GM18498 (cell line): ENCODE results near the gene SIX5.
A peak's percentile ranks its signal among the peaks of the same experiment; 100 is the strongest.
"Not testable (repeated sequence)": the region's sequence is repeated elsewhere in the genome, so short reads cannot be mapped to it uniquely, and the experiment has no call there.

Experiments used
- ATAC-seq: cut with Tn5 transposase; IDR thresholded peaks from one replicate; pipeline ENCODE4 v1.9.1; 2021; ENCODE audit warnings: mild to moderate bottlenecking, moderate library complexity; ENCODE audit not compliant: unreplicated experiment

Gene SIX5

DNA sequence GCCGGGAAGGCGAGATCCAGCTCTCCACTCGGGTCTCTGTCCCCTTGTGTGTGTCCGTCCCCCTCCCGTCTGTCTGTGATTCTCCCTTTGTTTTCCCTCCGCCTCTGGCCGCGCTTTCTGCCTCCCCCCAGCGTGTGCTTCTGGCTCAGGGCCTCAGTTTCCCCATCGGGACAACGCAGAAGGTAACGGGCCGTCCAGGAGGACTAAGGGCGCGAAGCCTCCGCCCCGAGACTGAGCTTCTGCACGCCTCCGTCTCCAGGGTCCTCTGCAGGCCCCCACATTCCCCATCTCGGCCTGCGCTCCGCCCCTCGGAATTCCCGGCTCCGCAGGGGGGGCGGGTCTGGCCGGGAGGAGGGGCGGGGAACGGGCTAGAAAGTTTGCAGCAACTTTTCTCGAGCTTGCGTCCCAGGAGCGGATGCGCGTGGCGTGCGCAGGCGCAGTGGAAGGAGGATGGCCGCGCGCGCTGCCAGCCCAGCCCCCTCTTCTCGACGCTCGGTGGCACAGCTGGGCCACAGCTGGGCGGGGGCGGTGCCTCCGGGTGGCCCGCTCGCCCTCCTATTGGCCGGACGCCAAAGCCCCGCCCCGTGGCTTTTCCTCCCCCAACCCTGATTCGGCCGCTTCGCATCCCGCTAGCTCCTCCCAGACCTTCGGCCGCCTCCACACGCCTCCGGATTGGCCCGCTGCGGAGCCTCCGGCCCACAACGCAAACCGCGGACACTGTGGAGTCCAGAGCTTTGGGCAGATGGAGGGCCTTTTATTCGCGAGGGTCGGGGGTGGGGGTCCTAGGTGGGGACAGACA, at the start of gene SIX5:
Gene SIX5, minus strand, starts transcription at position 269 of the 799 bp plus-strand sequence. CDS start 408 bp downstream, outside the sequence.
- peak; percentile 66 for ATAC-seq

DNA sequence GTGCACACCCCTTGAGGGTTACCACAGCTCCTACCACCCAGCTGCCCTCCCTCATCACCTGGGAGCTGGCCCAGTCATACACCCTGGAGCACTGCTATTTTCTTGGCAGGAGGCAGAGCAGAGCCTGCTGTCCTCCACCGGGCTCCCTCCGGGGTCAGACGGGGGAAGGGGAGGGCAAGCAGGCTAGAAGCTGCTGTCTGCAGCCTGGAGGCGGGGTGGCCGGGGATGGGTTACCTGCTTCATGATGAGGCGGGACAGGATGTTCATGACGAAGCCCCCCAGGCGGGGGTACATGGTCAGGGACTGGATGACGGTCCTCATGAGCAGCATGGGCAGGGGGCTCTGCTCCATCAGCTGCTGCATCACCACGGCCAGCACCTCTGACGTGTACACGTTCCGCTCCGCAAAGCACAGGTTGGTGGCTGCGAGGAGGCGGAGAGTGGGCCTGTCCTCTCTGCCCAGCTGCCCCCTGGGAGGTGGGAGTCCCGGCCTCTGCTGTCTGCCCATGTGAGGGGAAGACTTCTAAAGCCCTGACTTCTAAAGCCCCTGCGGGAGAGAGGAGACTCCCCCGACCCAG, 48.8 kb upstream of the SIX5 start:
- no peak for ATAC-seq

DNA sequence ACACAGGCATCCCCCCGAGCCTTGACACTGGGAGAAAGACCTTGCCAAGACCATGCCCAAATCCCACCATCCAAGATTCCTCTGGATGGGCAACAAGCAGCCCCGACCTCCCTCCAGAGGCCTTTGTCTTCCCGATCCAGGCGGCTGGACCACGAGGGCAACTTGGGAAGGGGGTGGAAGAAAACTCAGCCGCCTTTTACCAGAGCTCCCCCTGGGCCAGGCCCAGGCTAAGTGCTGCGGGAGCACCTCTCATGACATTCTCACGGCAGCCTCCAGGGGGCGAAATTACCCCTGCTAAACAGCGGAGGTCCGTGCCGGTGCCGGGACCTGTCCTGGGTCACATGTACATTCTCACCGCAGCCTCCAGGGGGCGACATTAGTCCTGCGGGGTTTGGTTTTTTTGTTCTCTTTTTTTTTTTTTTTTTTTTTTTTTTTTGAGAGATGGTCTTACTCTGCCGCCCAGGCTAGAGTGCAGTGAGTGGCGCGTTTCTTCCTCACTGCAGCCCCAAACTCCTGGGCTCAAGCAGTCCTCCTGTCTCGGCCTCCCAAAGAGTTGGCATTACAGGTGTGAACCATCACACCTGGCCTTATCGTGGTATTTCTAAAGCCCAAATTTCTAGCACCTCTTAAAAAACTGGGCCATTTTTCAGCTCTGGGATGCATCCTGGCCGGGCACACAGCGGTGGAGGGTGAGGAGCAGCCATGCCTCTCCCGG, 48.1 kb upstream of the SIX5 start:
- ATAC-seq = peak; percentile 82

DNA sequence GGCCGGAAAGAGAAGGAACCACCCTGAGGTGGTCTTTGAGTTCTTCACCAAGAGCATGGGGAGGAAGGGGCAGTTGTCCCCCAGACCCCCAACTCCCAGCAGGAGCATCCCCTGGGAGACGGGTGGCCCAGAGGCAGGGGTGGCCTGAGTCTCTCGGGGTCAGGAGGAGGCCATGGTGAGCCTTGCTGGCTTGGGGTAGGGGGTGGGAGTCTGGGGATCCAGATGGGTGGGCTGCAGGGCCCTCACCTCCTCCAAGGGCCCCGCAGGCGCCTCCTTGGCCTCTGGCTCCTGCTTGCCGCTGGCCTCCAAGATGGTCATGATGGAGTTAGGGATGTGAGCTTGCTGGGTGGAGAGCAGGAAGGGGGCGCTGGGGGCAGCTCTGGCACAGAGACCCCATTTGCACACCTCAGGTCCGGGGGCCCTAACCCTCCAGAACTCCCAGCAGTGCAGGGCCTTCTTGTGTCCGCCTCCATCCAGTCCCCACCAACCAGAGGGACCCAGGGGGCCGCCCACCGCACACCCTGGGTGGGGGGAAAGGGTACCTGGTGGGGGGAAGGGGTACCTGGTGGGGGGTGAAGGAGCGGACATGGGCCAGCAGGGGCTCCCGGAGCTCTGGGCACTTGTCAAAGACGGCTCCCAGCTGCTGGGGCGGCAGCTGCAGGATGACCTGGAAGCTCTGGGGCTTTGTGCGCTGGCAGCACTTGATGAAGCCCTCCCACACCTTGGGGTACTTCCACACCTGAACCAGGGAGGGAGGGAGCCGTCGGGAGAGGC, 47.4 kb upstream of the SIX5 start:
- no peak for ATAC-seq

DNA sequence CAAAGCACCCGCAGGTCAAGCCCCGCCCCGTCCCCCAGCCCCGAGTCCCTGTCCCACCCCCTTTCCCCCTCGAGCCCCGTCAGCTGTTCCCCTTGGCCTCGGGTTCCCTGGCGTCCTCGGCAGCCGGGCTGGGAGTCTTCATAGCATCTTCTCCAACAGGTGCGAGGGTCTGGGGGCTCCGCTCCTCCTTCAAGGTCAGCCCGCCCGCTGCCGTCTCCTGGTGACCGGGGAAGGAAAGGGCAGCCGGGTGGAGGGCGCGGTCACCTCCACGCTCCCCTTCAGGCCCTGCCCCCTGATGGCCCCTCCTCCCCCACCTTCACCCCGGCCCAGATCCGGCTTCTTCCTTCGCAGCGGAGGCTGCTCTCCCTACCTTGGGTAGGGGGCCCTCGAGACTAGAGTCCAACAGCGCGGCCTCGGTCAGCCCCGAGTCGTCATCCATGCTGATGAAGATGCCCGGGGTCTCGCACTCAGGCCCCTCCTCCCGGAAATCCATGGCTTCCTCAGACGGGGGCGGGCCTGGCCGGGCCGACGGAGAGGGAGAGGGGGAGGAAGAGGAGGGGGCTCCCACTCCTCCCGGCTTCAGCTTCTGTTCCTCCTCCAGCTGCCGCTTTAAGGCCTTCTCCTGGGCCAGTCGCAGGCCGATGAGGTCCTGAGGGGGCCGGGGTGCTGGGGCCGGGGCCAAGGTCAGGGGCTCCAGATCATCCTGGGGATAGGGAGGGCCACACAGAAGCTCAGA, 46.6 kb upstream of the SIX5 start:
- ATAC-seq = no peak

DNA sequence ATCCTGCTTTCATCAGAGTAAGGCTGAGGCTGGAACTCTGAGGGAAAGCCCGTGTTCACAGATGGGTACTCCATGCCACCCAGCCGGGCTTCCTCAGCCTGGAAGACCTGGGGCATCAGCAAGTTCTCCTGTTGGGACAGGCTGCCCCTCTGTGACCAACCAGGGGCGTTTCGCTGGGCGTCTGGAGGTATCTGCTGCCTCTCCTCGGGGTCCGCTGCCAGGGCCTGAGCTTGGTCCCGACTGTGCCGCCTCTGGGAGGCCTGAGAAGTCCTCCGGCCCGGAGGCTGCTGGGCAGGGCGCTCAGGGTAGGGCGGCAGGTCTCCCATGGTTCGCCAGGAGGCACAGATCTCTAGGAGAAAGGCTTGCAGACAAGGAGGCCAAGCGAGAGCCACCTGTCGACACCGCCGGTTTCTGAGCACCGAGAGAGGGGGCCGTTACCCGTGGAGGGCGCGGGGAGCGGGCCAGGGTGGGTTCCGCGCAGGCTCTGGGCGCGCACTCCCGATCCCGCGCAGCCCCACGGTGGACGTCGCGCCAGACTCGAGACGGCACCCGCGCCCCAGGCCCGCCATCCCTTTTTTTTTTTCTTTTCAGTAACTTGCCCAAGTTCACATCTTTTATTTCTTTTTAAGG, 45.9 kb upstream of the SIX5 start, which contains the start of gene RSPH6A:
Gene RSPH6A, minus strand, starts transcription at position 458 of the 630 bp plus-strand sequence. Its CDS starts 132 bp downstream, at position 326.
- no peak for ATAC-seq

DNA sequence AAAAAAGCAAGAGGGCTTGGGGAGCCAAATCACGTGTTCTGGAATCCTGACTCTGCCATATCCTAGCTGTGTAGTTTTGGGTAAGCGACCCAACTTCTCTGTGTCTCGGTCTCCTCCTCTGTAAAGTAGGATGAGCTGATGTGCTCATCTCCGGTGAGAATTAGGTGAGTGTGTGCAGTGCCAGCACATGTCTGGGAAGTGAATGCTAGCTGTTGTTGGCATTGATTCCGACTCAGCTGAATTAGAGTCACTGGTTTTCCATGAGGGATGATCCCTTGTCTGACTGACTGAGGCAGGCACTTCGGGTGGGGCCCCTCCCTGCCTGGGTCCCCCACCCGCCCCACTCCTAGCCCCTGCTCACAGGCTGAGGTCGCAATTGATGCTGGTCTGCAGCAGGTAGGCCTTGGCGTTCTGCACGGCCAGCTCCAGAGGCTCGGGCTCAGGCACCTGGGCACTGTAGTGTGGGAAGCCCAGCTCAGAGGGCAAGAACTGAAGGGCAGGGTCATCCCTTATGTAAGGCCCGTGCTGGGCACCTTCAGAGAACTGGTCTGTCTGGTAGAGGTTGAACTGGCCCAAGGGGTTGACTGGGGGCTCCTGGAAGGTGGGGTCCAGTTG, 45.2 kb upstream of the SIX5 start:
- no peak for ATAC-seq

DNA sequence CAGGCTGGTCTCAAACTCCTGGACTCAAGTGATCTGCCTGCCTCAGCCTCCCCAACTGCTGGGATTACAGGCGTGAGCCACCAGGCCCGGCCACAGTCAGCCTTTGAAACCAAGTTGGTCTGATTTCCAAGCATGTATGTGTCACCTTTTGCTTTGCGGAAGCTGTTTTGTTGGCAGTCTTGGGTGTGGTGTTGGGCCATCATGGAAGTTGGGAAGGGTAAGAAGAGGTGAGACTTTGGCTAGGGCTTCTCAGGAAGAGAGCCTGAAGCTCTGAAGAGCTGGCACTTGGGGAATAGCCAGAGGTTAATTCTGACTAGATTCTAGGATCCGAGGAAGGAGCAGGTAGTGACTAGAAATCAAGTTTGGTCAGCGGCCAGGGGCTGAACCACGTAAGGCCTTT, 43.2 kb upstream of the SIX5 start:
- ATAC-seq = no peak

DNA sequence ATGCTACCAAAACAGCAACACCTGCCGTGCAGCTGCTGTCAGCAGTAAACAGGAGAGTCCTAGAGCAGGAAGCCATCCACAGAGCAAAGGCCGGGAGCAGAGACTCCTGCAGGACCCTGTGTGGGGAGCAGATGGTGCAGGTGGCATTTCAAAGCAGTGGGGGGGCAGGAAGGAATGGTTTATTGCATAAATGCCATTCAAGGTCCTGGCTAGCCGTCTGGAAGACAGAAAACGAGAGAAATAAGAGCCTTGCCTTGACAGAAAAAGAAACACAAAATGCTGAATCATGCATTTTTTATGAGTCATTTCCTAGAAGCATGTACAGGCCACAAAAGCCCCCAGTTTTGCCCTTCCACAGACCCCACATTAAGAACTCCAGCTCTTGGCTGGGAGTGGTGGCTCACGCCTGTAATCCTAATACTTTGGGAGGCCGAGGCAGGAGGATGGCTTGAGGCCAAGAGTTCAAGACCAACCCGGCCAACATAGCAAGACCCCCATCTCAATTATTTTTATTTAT, 40.6 kb upstream of the SIX5 start:
- ATAC-seq = no peak

DNA sequence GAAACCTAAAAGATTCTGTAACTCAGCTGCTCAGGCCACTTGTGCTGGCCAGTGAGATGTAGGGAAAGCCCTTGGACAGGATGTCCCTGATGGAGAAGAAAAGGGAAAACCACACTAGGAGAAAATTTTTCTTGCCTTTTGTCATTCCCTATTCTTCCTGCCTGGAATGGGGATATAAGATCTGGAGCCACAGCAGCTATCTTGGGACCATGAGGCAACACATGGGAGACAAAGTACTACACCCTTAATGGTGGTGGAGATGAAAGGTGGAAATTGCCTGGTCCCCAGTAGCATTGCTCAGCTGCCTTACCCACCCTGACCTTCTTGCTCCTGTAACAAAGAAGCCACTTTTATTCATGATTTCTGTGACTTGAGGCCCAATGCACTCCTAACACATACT, 36.7 kb upstream of the SIX5 start:
- no peak for ATAC-seq

DNA sequence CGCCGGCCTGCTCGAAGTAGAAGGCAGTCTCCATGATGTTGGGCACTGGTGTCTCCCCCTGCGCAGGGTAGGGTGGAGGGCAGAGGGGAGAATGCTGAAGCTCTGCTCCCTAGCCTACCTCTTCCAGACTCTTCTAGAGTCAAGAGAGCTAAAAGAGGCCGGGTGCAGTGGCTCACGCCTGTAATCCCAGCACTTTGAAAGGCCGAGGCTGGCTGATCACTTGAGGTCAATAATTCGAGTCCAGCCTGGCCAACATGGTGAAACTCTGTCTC, 35.8 kb upstream of the SIX5 start:
- no peak for ATAC-seq

DNA sequence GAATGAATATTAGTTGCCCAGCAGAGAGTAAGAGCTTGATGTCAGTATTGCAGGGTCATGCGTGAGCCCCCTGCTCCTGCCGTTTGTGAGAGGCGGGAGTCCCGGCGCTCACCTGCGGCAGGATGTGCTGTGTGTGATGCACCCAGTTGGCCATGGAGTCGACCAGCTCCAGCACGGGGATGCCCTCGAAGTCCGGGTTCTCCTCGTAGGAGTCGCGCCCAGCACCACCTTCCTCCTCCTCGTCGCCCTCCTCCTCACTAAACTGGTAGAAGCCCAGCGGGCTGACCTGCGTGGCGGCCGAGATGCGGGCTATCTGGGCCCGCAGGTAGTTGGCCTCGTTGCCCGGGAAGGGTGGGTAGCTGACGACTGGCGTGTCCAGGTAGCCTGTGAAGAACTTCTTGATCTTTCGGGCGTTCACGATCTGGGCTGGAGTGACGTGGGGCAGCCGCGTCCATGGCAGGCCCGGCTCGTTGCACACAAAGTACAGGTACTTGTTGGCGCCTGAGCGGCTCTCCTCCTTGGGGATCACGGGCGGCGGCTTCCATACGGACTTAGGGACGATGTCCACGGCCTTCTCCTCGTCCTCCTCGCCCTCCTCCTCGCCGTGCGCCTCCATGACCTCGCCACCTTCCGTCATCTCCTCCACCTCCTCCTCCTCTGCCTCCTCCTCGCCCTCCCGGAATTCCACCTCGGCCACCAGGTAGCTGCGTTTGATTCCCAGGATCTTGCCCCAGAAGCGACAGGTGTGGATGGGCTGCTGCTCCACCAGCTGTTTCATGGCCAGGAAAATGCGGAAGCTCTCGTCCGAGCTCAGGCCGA, 35.3 kb upstream of the SIX5 start:
- no peak for ATAC-seq

DNA sequence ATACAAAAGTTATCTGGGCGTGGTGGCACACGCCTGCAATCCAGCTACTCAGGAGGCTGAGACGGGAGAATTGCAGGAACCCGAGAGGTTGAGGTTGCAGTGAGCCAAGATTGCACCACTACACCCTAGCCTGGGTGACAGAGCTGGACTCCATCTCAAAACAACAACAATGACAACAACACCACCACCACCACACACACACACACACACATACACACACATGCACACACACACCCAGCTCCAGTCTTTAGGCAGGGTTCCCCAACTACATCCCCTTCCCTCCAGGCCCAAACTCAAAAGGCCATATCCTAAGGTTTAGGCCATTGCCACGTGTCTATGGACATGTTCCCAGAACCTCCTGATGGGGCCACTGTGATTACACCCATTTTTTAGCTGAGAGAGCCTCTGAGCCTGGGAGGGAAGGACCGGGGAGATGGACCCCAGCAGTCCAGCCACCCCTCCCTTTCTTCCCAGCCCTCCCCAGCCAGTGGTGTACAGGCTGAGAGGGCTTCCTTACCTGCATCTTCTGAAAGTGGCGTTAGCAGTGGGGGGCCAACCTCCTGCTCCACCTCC, 32.6 kb upstream of the SIX5 start:
- no peak for ATAC-seq

DNA sequence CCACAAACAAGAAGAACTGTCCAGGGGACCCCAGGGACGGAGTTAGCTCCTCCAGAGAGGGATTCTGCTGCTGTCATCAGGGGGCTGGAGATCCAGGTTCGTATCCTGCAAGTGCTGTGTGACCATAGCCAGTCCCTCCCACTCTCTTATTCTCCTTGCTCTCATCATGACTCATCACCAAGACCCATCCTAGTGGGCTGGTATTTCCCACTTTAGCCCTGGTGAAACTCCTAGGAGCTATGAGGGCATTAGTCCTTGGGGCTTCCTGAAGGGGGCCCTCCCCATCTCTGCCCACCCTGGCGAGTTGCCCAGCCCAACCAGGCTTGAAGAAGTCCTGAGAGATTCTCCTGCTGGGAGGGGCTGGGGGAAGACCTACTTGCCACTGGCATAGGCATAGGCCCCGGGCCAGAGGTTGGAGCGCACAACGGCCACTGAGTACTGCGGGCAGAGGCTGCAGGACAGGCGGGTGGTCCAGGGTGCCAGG, 31.1 kb upstream of the SIX5 start:
- ATAC-seq = no peak

DNA sequence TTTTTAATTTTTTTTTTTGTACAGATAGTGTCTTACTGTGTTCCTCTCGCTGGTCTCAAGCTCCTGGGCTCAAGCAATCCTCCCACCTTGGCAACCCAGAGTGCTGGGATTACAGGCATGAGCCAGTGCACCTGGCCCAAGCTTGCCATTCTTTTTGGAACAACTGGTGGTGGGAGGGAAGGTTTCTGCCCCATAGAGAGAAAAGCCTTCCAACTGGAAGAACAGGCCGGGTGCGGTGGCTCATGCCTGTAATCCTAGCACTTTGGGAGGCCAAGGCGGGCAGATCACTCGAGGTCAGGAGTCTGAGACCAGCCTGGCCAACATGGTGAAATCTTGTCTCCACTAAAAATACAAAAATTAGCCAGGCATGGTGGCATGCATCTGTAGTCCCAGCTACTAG, 30.5 kb upstream of the SIX5 start:
- ATAC-seq = not testable (repeated sequence)

DNA sequence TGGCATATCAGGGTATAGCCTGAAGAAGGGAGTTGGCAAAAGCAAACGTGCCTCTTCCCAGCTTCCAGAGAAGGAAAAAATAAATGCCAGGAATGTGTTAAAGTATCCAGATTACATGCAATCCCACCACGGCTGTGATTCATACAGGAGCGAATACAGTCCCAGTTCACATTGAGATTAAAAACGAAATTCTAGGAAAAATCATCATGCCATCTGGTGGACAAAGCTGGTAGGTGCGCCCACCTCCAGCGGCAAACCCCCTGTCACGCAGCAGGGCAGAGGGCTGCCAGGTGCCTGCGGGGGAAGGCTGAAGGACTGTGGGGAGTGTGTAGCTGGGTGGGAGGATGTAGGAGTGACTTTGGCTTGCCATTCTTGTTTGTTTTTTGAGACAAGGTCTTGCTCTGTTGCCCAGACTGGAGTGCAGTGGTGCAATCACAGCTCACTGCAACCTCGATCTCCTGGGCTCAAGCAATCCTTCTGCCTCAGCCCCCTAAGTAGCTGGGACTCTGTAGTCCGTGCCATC, 30.0 kb upstream of the SIX5 start:
- no peak for ATAC-seq

DNA sequence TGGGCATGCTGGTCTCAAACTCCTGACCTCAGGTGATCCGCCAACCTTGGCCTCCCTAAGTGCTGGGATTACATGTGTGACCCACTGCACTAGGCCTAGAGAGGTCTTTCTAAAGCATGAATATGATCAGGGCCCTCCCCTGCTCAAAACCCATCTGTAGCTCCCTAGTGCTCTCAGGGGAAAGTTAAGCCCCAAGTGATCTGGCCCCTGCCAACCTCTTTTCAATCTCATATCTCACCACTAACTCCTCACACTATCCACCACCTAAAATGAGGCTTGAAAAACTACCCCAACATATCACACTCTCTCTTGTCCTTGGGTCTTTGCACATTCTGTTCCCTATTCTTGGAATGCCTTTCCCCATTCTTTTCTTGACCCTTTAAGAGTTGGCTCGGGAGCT, 25.6 kb upstream of the SIX5 start:
- no peak for ATAC-seq

DNA sequence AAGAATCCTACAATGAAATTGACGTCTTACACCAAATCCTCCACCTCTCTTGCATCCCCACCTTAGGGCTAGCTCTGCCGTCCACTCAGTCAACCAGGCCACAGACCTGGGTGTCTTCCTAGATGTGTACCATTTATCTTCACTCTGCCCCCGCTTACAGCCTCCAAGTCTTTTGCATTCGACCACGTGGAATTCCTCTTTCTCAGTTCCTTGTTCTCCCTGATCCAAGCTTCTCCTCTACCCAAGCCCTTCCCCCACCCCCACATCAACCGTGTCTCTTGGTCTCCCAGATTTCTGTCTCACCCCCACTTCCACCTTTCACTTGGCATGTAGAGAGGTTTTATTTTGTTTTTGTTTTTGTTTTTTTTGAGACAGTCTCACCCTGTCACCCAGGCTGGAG, 24.8 kb upstream of the SIX5 start:
- ATAC-seq = no peak
